ENCODE data around the gene UFSP1.
"Not testable (repeated sequence)": the region's sequence is repeated elsewhere in the genome, so short reads cannot be mapped to it uniquely, and the experiment has no call there.

UFSP1 gene

GRCh38 chr7:100860702-100861615, 28.6 kb downstream of the UFSP1 start:
- no peak for DNase-seq (ENCODE audit: low read depth in 1 of 2, low spot score in 1 of 2)

DNA sequence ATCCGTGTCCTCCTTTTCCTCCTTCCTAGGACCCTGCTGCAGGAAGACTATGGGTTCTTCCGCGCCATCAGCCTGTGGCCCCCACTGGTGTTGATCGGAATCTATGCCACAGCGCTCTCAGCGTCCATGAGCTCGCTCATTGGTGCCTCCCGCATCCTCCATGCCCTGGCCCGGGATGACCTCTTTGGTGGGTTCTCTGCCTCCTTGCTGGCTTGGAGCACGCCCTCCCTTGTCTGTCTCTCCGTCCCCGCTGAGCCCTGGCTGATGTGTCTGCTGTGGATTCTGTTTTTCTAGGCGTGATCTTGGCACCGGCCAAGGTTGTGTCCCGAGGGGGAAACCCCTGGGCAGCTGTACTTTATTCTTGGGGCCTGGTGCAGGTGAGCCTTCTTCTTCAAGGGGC, 29.7 kb downstream of the UFSP1 start:
- no peak for DNase-seq (ENCODE audit: low read depth in 1 of 2, low spot score in 1 of 2)

- DNase-seq (ENCODE audit: low read depth in 1 of 2, low spot score in 1 of 2), result no peak
These were observed 32.6 kb downstream of the UFSP1 start for GRCh38 chr7:100856871-100857282.

- no peak for DNase-seq (ENCODE audit: low read depth in 1 of 2, low spot score in 1 of 2)
These were observed 34.0 kb downstream of the UFSP1 start for GRCh38 chr7:100855515-100855914.

GRCh38 chr7:100854899-100855298, 34.6 kb downstream of the UFSP1 start:
- DNase-seq (ENCODE audit: low read depth in 1 of 2, low spot score in 1 of 2), result not testable (repeated sequence)

- no peak for DNase-seq (ENCODE audit: low read depth in 1 of 2, low spot score in 1 of 2)
These were observed 35.2 kb downstream of the UFSP1 start for GRCh38 chr7:100854146-100854895.

- DNase-seq (ENCODE audit: low read depth in 1 of 2, low spot score in 1 of 2), result peak; percentile 67 to 73
These were observed 37.3 kb downstream of the UFSP1 start, which contains the start of gene SLC12A9 for GRCh38 chr7:100852048-100852872. Gene SLC12A9, plus strand, starts transcription at chr7:100852713. Its CDS starts 1,485 bp downstream, at chr7:100854198.

- no peak for DNase-seq (ENCODE audit: low read depth in 1 of 2, low spot score in 1 of 2)
These were observed 42.2 kb downstream of the UFSP1 start for GRCh38 chr7:100847360-100847759.

DNA sequence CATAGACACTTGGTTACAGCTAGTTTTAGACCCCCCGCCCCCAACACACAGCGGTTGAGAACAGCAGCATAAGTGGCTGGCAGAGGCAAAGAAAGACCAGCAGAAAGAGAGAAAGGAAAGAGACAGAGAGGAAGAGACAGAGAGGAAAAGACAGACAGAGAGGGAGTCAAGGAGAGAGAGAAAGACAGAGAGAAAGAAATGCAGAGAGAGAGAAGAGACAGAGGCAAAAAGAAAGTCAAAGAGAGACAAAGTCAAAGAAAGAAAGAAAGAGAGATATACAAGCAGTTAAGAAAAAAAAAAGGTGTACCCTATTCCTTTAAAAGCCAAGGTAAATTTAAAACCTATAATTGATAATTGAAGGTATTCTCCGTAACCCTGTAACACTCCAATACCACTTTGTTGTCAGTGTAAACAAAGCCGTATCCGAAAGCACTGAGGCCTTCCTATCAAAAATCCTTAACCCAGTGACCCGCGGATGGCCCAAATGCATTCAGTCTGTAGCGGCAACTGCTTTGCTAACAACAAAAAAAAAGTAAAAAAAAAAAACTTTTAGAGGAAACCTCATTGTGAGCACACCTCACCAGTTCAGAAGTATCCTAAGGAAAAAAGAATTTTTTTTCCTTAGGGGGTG, 48.9 kb downstream of the UFSP1 start:
- DNase-seq (ENCODE audit: low read depth in 1 of 2, low spot score in 1 of 2), result no peak

DNA sequence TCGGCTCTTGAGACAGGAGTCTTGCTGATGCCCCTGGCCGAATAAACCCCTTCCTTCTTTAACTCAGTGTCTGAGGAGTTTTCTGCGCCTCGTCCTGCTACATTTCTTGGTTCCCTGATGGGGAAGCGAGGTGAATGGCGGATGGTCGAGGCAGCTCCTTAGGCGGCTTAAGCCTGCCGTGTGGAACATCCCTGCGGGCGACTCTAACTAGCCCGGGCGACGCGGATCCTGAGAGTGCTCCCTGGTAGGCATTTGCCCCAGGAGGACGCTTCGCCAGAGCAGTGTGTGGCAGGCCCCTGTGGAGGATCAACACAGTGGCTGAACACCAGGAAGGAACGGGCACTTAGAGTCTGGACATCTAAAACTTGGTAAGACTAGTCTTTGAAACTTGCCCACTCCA, 50.2 kb downstream of the UFSP1 start:
- no peak for DNase-seq (ENCODE audit: low read depth in 1 of 2, low spot score in 1 of 2)

All from activated T-helper 1 cell treated with anti-CD3 and anti-CD28 coated beads, Interleukin-2, amount 50 U/mL, for 16 hours (primary cell).